Pons (tissue), 1 donor: ENCODE results near the gene BEND3.

ENCODE experiments used
- DNase-seq: peaks from one replicate; pipeline ENCODE4 v3.0.0-alpha.2; 2016; ENCODE audit warnings: low spot score

Gene BEND3

DNA sequence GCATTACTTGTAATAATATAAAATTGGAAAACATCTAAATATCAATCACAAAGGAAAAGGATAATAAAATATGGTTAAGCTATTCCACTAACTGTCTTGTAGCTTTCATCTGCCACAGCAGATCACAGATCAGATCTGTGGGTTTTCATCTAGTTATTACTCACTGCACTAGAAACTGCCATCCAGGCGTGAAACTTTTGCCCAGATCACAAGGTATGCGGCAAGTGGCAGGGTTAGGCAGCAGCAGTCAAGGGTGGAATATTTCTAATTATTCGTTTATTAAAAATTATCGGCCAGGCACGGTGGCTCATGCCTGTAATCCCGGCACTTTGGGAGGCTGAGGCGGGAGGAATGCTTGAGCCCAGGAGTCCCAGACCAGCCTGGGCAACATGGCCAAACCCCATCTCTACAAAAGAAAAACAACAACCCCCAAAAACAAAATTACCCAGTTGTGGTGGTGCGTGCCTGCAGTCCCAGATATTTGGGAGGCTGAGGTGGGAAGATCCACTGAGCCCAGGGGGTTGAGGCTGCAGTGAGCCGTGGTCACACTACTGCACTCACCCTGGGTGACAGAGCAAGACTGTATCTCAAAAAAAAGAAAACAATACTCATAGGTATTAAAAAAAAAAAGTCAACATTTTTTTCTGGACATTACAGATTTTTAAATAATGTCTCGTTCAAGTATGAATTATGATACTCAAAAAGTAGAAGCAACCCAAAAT, 32.1 kb downstream of the BEND3 start:
- DNase-seq: no peak

DNA sequence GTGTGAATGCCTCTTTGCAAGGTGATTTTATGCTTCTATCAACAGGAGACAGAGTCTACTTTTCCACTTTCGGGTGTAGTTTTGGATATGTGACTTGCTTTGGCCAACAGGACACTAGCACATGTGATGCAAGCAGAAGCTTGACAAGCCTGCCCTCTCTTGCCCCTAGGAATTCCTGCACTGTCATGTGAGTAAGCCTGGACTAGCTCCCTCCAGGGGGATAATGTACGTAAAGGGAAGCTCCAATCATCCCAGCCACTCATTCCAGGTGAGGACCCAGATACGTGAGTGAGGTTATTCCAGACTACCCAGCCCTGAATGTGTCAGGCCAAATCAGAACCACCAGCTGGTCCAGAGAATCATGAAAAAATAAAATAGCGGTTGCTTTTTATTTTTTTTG, 33.3 kb downstream of the BEND3 start:
- DNase-seq: no peak

DNA sequence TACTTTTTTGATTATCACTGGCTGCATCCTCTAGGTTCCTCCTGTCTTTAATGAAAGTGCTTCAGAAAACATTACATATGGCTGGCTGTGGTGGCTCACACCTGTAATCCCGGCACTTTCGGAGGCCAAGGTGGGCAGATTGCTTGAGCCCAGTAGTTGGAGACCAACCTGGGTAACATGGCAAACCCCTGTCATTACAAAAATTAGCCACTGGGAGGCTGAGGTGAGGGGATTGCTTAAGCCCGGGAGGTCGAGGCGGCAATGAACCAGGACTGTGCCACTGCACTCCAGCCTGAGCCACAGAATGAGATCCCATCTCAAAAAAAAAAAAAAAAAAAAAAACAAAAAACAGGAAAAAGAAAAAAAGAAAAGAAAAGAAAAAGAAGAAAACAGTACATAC, 35.3 kb downstream of the BEND3 start:
- no peak for DNase-seq

GRCh38 chr6:107079429-107079828, 35.9 kb downstream of the BEND3 start:
- no peak for DNase-seq

- no peak for DNase-seq
Measured at GRCh38 chr6:107077710-107078109, 37.6 kb downstream of the BEND3 start.

- peak; percentile 57 for DNase-seq
Measured at GRCh38 chr6:107075951-107076381, 39.3 kb downstream of the BEND3 start.

DNA sequence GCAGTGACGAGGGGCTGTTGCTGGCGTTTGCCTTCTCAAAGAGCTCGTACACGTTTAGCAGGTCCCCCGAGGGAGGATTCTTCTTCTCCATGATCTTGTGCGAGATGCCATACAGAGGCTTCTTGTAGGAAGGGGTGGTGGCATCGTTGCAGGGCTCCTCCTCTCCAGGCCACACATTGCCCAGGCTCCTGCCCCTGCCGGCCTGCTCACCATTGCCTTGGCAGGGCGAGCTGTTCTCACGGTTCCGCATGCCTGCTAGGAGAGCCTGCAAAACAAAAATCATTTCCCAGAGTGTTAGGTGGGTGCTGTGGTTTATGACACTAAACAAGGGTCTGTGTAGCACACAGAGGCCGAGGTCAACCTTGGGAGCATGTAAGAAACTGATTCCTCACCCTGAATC, 44.6 kb downstream of the BEND3 start:
- DNase-seq: no peak

GRCh38 chr6:107069631-107070548, 45.4 kb downstream of the BEND3 start:
- DNase-seq: no peak

DNA sequence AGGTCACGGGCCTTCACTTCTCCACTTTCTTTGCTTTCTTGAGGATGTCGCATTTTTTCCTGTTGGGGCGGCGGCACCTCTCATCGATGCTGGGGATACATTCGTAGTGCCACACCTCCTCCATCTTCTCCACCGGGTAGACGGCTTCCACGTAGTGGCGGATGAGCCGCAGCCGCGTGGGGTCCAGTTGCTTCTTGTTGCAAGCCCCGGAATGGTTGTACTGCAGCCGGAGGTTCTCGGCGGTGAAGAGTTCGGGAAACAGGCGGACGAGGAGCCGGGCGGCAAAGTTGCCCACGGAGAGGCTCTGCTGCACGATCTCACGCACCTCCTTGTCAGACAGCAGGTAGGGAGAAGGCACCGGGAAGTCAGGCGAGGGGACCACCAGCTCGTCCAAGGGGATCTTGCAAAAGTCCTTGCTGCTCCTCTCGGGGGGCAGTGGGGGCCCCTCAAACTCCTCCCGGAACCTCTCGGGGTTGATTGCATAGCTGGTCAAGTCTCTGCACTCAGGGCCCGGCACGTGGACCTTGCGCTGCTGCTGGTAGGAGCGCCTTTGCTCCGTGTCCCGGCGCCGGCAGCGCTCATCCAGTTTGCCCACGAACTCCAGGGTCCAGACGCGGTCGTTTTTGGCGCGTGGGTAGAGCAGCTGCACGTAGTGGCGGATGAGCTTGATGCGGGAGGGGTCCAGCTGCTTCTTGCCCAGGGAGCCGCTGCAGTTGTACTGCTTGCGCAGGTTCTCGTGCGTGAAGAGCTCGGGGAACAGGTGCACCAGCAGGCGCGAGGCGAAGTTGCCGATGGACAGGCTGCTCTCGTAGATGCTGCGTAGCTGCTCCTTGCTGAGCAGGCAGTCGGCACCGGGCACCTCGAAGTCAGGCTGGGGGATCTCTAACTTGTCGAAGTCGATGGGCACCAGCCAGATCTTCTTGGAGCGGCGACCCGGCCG, 46.4 kb downstream of the BEND3 start:
- no peak for DNase-seq

GRCh38 chr6:107066697-107067659, 48.3 kb downstream of the BEND3 start:
- no peak for DNase-seq

DNA sequence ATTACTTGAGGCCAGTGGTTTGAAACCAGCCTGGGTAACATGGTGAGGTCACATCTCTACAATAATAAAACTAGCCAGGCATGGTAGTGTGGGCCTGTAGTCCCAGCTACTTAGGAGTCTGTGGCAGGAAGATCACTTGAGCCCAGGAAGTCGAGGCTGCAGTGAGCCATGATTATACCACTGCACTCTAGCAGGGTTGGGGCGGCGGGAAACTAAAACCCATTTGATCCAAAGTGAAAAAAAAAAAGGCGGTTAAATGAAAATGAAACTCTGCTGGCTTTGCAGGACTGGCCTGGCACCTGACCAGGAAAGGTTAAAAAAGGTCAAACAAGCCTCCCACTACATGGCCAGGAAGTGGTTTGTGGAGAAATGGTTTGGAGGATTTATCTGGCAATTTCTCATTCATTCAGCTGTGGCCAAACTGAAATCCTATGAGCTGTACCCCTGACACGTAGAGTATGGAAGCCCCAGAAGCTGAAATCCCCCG, 50.7 kb downstream of the BEND3 start:
- DNase-seq: no peak

DNA sequence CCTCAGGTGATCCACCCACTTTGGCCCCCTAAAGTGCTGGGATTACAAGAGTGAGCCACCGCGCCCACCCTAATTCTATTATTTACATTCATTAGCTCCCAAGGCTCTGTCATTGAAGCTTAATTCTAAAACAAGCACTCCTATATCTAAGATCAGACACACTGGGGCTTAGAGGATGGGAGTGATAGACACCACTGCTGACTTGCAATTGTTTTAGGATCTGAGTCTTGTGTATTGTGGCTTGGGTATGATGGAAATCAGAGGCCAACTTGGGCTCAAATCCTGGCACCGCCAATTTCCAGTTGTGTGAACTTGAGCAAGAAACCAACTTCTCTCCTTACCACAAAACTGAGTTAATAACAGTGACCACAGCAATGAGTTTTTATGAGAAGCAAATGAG, 52.6 kb downstream of the BEND3 start:
- no peak for DNase-seq

- no peak for DNase-seq
Measured at GRCh38 chr6:107061125-107062020, 53.9 kb downstream of the BEND3 start.

GRCh38 chr6:107060704-107061103, 54.6 kb downstream of the BEND3 start:
- DNase-seq: no peak

- no peak for DNase-seq
Measured at GRCh38 chr6:107059606-107060005, 55.7 kb downstream of the BEND3 start.

GRCh38 chr6:107057679-107058078, 57.6 kb downstream of the BEND3 start:
- no peak for DNase-seq

- DNase-seq: no peak
Measured at GRCh38 chr6:107056796-107057195, 58.5 kb downstream of the BEND3 start.

- no peak for DNase-seq
Measured at GRCh38 chr6:107047807-107048206, 67.5 kb downstream of the BEND3 start.

GRCh38 chr6:107045826-107046675, 69.3 kb downstream of the BEND3 start:
- no peak for DNase-seq
